ENCODE data around the gene CCDC88C.

Gene CCDC88C

GRCh38 chr14:91358025-91358319 is 59.6 kb downstream of the CCDC88C start:
- Histone ChIP-seq H3K9ac (no peak overlapping the region), H3K27me3 (ENCODE audit: control insufficient read depth, insufficient read depth, low read length) (no peaks in the 10 kb centered on the region), H3K4me1 (peaks cover 18% of the 10 kb centered on the region), H3K27ac (no peak overlapping the region), H2AFZ (no peak overlapping the region), H3K4me3 (ENCODE audit: low read depth, low read length) (no peak overlapping the region), H3K36me3 (ENCODE audit: control insufficient read depth, insufficient read depth, low read length) (no peaks in the 10 kb centered on the region), H3K79me2 (peaks cover 11% of the 10 kb centered on the region), H3K9me3 (ENCODE audit: control insufficient read depth, low read length) (no peaks in the 10 kb centered on the region), H3K4me2 (ENCODE audit: low read length) (no peak overlapping the region)
- TF ChIP-seq CTCF (IDR thresholded peaks at IDR 0.05), result no peak

- no peak overlapping the region for H3K4me3 ChIP-seq (ENCODE audit: low read depth, low read length)
- no peak overlapping the region for H2AFZ ChIP-seq
- H3K79me2 ChIP-seq, result peaks cover 11% of the 10 kb centered on the region
- no peak overlapping the region for H3K4me2 ChIP-seq (ENCODE audit: low read length)
- no peak overlapping the region for H3K9ac ChIP-seq
- H3K36me3 ChIP-seq (ENCODE audit: control insufficient read depth, insufficient read depth, low read length), result no peaks in the 10 kb centered on the region
- H3K27ac ChIP-seq, result no peak overlapping the region
- H3K27me3 ChIP-seq (ENCODE audit: control insufficient read depth, insufficient read depth, low read length), result no peaks in the 10 kb centered on the region
- no peak for TF ChIP-seq CTCF (IDR thresholded peaks at IDR 0.05)
- H3K4me1 ChIP-seq, result peaks cover 21% of the 10 kb centered on the region
- H3K9me3 ChIP-seq (ENCODE audit: control insufficient read depth, low read length), result no peaks in the 10 kb centered on the region
These were observed 60.2 kb downstream of the CCDC88C start for GRCh38 chr14:91357272-91358024.

- H2AFZ ChIP-seq, result no peak overlapping the region
- H3K4me3 ChIP-seq (ENCODE audit: low read depth, low read length), result no peak overlapping the region
- H3K4me1 ChIP-seq, result peaks cover 11% of the 10 kb centered on the region
- no peak overlapping the region for H3K9ac ChIP-seq
- no peaks in the 10 kb centered on the region for H3K36me3 ChIP-seq (ENCODE audit: control insufficient read depth, insufficient read depth, low read length)
- no peak overlapping the region for H3K27ac ChIP-seq
- no peaks in the 10 kb centered on the region for H3K27me3 ChIP-seq (ENCODE audit: control insufficient read depth, insufficient read depth, low read length)
- no peak for TF ChIP-seq CTCF (IDR thresholded peaks at IDR 0.05)
- H3K9me3 ChIP-seq (ENCODE audit: control insufficient read depth, low read length), result no peaks in the 10 kb centered on the region
- no peak overlapping the region for H3K4me2 ChIP-seq (ENCODE audit: low read length)
- peaks cover 12% of the 10 kb centered on the region for H3K79me2 ChIP-seq
These were observed 61.3 kb downstream of the CCDC88C start for GRCh38 chr14:91356181-91356763.

- Histone ChIP-seq H2AFZ (no peak overlapping the region), H3K9ac (no peak overlapping the region), H3K9me3 (ENCODE audit: control insufficient read depth, low read length) (no peaks in the 10 kb centered on the region), H3K4me1 (peaks cover 8% of the 10 kb centered on the region), H3K4me3 (ENCODE audit: low read depth, low read length) (no peak overlapping the region), H3K27me3 (ENCODE audit: control insufficient read depth, insufficient read depth, low read length) (no peaks in the 10 kb centered on the region), H3K4me2 (ENCODE audit: low read length) (no peak overlapping the region), H3K79me2 (peaks cover 13% of the 10 kb centered on the region), H3K27ac (no peak overlapping the region), H3K36me3 (ENCODE audit: control insufficient read depth, insufficient read depth, low read length) (no peaks in the 10 kb centered on the region)
- TF ChIP-seq CTCF (IDR thresholded peaks at IDR 0.05), result no peak
These were observed 62.5 kb downstream of the CCDC88C start for GRCh38 chr14:91354979-91355685.

Measured in parathyroid adenoma (tissue), 2 donors.